Adipose tissue (tissue), 3 donors: ENCODE results near the gene CRB1. TPM values are rescaled to one million over a fixed set of nuclear protein-coding genes. Genes with fewer than 3 reads are reported as not detected.
"Not testable (repeated sequence)": the region's sequence is repeated elsewhere in the genome, so short reads cannot be mapped to it uniquely, and the experiment has no call there.

ENCODE experiments used
- H3K27ac ChIP-seq: one replicate; pipeline ENCODE4 v1.5.1; 2013; ENCODE audit warnings: low read depth, low read length
- WGBS, 3 donors: extraction: QIAGEN DNeasy Blood & Tissue Kit; methylation state at CpG; one replicate each; pipeline ENCODE4 v1.1.7; 2013; 5-methylcytosine and 5-hydroxymethylcytosine counted together
- polyA plus RNA-seq, 3 donors: library from polyadenylated mRNA; stranded (reverse); fragments of 200-250 nt; gene quantifications; one replicate each; pipeline ENCODE4 v1.2.3, GENCODE V29; 2013
- donor health status: healthy with polysubstance abuse.
- donor health status: Bipolar disorder and iron deficiency.
- donor health status: healthy.

CRB1 gene
- polyA plus RNA-seq, 3 donors = 0.01 to 0.16 TPM; not detected in 1

DNA sequence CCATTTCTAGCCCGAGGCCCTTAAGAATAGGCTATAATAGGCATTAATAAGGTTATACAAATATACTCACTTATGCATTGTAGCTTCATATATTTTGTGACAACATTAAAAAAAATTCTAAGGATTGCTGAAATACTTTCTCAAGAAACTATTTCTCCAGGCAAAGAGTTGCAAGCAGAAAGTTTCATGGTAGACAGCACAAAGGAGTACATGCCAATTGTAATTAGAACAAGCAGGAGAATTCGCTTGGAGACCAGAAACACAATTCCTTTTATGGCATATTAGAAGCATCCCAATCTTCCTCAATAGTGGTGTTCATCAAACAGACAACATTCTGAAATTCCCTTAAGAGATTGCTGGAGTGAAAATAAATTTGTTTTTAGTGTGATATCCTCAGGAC is 122.8 kb downstream of the CRB1 start:
- H3K27ac ChIP-seq = no peak overlapping the region
- WGBS, 3 donors = 40 to 78% (median 40%) methylated on average over 2 of the region's 2 CpGs

DNA sequence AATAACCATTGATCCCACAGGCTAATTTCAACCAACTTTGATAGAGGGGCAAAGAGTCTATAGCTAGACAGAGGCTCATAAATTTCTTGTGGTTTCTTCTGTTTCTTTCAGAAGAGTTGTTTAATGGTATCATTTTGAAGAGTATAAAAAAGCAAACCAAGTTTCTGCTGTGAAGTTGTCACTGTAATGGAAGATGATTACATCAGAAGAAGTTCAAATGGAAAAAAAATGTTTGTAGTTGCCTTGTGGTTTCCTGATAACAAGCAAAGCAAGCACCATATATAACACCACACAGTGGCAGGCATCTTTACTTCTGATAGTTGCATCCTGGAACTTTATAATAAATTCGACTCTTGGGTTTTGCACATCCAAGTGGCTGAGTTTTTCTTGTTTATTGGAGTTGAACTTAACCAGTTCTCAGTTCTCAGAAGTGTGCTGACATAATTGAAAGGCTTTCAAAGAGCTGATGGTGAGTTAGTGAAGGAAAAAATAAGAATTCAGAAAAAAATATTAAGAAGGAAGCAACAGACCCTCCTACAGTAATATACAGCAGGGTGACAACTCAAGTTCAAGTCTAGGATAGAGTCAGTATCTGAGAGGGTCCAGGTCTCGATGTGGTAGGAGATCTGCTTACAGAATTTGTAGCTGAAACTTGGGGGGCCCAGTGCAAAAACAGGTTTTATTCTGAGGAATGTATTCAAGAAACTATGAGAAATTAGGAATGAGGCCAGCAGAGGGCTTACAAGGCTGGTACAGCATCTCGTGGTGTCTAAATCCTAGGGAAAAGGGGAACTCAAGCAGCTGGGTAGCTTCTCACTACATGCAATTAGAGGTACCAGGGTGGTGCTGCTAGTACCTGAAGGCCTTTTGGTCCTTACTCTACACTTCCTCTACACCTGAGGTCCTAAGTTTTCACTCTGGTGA is 123.5 kb downstream of the CRB1 start:
- 63 to 74% (median 64%) methylated on average over 3 of the region's 3 CpGs for WGBS, 3 donors
- H3K27ac ChIP-seq = no peak overlapping the region

DNA sequence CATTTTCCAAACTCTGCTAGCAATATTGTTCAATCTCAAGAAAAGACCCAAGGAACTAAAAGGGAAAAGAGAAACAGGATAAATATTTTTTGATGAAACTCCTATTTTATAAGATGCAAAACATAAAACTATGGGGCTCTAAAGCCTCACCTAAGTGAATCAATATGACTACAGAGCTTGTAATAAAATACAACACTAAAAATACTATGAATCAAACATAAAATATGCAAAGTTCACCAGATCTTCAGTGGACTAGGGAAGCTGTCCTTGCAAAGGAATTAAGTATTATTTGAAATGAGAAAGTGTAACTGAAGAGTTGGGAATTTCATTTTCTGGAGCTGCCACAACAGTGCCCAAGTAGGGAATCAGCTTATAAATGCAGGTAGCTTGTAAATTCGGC is 124.5 kb downstream of the CRB1 start:
- WGBS, 3 donors = 74 to 80% (median 79%) methylated on average over 1 of the region's 1 CpG
- H3K27ac ChIP-seq = no peak overlapping the region

DNA sequence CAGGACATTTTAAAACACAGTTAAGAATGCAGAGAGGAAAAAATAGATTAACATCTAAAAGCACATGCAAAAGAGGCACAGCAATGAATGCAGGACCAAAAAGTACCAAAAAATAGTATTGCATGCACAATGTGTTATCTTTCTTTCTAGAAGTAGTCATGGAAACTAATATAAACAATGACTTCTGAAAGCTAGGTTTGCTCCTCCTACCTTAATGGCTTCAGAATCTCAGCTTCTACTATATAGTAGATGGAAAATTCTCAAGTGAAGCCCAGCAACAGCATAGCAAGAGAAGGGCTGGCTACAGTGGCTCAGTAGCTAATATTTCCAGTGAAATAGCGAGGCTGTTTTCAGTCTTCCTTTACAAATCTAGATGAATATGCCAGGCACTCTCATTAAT is 125.1 kb downstream of the CRB1 start:
- no peak overlapping the region for H3K27ac ChIP-seq
- 69 to 90% (median 88%) methylated on average over 1 of the region's 1 CpG for WGBS, 3 donors

DNA sequence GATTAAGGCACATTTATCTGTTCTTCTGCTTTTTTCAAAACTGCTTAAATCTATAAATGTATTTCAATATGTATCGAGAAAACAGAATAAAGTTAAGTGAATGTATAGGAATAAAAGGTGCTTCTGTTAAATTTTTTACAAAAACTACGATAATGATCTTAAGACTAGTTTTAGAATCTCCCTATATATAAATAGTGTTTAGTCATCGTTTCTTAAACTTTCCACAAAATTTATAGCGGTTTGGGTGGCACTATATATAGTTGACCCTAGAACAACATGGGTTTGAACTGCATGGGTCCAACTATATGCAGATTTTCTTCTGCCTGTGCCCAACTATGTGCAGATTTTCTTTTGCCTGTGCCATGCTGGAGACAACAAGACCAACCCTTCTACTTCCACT is 125.7 kb downstream of the CRB1 start:
- H3K27ac ChIP-seq = no peak overlapping the region
- WGBS, 3 donors = 90 to 94% (median 93%) methylated on average over 4 of the region's 4 CpGs

DNA sequence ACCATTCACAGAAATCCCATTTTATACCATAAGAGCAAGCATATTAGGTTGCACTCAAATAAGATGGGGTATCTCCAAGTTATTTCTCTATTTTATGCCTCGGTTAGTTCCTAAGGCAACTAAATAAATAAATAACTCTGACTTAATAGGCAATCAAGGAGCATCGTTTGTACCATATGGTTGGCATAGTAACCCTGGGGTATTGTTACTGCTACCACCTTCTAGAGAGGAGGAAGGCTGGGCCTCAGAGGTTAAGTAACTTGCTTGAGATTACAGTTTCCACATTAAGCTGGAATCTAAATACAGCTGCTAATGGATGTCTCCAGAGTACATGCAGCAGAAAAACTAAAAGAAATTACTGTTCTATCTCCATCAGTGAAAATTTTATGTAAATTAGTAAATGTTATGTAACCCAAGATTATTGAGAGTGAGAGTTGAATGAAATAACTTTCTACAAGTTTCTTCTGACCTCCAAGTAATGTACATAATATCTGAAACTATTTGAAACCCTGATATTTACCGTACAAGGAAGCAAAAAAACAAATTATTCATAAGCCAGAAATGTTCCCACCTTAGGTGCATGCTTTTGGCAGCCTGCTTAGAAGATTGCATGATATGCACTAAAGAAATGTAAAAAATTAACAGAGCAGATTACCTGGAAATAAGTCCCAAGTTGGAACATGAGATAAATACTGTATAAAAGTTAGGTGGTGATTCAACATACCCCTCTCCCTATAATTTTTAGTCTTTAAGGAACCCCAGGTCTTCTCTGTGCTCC is 127.0 kb downstream of the CRB1 start:
- WGBS, 3 donors = 58 to 74% (median 65%) methylated on average over 3 of the region's 3 CpGs
- no peak overlapping the region for H3K27ac ChIP-seq

DNA sequence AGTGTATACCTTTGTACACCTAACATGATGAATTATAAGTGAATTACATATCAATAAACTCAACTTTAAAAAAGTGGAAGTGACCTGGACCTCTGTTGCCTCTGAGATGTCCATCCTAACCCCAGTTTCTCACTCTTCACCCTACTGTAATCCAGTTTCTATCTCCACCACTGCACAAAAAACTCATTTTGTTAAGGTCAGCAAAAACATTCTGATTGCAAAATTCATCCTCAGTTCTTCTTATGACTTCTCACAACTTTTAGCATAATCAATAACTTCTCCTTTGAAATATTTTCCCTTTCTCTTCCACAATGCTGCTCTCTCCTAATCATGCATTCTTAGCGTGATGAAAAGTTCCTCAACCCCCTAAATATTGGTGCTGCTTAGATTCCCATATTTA is 129.8 kb downstream of the CRB1 start:
- WGBS, 3 donors = 73 to 93% (median 83%) methylated on average over 1 of the region's 1 CpG
- no peak overlapping the region for H3K27ac ChIP-seq

DNA sequence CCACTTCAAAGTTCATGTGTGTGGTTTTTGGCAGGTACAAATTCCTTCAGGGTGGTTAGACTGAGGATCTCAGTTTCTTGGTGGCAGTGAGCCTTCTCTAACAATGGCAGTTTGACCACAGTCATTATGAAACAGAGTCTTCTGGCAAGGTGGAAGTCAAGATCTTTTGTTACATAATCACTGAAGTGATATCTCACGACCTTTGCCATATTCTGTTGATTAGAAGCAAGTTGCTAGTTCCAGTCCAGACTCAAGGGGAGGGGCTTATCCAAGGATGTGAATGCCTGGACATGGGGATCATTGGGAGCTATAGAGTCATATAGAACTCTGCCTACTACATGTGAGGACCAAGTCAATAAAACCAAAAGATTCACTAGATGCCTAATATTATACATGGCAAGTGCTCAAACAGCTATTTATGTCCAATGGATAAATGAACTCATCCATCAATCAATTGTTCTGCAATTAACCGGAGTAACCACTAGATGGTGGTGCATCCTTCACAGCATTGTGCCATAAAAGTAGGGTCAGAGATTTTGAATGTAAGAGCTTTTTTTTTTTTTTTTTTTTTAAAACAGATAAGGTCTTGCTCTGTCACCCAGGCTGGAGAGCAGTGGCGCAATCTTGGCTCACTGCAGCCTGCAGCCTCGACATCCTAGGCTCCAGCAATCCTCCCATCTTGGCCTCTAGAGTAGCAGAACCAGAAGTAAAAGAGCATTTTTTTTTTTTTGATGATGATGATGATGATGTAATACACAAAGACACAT is 131.9 kb downstream of the CRB1 start:
- WGBS, 3 donors = 12 to 24% (median 14%) methylated on average over 4 of the region's 4 CpGs
- no peak overlapping the region for H3K27ac ChIP-seq

DNA sequence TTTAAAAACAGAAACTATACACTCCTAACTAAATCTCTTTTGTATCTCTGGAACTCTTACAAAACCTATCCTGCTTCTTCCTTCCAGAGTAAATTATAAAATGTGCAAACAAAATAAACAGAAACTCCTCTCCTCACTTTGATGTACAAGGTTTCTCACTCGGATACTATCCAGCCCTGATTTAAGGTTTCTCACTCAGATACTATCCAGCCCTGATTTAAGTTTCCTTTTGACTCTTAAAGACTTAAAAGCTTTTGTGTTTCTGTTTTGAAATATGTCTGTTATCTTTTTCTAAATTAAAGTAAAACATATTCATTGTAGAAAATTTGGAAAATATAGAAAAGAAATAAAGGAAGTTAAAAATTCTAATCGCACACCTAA is 132.5 kb downstream of the CRB1 start:
- 70 to 75% (median 71%) methylated on average over 2 of the region's 2 CpGs for WGBS, 3 donors
- no peak overlapping the region for H3K27ac ChIP-seq

DNA sequence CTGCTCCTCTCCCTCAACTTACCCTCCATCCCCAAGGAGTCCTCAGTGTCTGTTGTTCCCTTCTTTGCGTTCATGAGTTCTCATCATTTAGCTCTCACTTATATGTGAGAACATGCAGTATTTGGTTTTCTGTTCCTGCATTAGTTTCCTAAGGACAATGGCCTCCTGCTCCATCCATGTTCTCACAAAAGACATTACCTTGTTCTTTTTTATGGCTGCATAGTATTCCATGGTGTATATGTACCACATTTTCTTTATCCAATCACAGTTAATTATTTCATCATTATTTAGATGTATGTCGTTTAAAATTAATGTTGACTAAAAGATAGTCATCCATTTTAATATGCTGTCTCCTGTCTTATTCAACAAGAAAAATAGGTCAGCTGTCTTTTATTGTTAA is 134.1 kb downstream of the CRB1 start:
- WGBS, 3 donors = 90 to 99% (median 94%) methylated on average over 2 of the region's 2 CpGs
- no peak overlapping the region for H3K27ac ChIP-seq

DNA sequence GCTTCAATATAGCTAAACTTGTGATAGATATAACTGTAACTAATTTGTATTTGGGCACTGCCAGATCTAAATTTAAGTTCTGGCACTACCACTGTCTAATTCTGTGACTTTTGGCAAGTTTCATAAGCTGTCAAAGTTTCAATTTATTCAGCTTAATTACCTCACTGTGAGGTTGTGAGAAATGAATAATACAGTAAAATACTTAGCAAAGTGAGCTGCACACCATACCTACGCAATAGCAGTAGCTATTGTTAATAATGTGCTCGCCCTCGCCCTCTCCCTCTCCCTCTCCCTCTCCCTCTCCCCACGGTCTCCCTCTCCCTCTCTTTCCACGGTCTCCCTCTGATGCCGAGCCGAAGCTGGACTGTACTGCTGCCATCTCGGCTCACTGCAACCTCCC is 136.7 kb downstream of the CRB1 start:
- WGBS, 3 donors = 89 to 94% (median 94%) methylated on average over 4 to 5 of the region's 8 CpGs
- not testable (repeated sequence) for H3K27ac ChIP-seq

DNA sequence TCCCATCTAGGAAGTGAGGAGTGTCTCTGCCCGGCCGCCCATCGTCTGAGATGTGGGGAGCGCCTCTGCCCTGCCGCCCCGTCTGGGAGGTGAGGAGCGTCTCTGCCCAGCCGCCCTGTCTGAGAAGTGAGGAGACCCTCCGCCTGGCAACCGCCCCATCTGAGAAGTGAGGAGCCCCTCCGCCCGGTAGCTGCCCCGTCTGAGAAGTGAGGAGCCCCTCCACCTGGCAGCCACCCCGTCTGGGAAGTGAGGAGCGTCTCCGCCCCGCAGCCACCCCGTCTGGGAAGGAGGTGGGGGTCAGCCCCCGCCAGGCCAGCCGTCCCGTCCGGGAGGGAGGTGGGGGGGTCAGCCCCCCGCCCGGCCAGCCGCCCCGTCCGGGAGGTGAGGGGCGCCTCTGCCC is 137.6 kb downstream of the CRB1 start:
- WGBS, 3 donors = 85 to 96% (median 95%) methylated on average over 17 to 27 of the region's 28 CpGs

DNA sequence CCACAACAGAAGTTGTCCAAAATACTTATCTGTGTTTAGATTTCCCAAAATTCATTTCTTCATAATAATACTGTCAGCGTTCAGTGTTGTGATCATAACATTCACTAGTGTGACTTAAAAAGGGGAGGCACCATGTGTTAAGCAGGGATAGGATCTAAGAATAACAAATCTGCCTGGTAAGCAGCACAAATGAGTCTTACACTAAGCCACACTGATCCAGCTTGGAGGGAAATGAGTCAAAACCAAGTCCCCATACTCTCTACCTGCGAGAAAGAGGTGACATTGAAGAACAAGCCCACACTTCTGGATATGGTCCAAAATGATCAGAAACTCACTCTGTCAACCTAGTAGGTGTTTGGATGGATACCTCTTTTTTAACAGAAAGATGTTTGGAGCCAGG is 145.5 kb downstream of the CRB1 start:
- H3K27ac ChIP-seq = no peak overlapping the region
- 69 to 81% (median 78%) methylated on average over 2 of the region's 2 CpGs for WGBS, 3 donors

More for the DNA sequence above, 137.6 kb downstream of the CRB1 start:
- H3K27ac ChIP-seq = not testable (repeated sequence)

DNA sequence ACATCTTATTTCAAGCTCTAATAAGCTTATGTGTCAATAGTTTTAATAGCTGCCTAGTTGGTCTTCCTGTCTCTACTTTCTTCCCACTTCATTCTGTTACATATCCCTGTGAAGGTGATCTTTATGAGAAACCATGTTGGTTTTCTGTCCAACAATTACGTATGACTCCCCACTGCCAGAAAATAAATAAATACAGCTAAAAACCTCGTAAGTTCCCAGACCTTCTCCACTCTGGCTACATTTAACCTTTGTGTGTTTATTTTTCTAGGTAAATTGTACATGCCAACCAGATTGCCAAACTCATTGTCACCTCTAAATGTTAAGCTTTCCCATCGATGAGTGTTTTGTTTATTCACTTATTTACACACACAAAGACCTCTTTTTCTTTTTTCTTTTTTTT is 147.2 kb downstream of the CRB1 start:
- 64 to 72% (median 71%) methylated on average over 3 of the region's 3 CpGs for whole genome bisulfite sequencing, 3 donors
- no peak overlapping the region for H3K27ac ChIP-seq

DNA sequence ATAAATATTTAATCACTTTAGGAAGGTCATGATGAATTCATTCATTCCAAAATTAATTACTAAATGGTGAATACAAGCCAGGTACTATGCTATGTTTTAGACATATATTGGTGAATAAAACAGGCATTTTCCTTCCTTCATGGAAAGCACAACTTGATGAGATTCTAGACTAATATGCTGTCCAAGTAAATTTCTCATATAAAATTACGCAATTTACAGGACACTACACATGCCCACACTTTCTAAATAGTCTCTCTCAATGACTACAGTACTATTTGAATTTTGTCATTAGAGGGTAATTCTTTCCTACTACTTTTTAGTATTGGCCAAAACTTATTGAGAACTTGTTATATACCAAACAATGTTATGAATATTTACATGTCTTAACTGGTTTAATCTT is 150.6 kb downstream of the CRB1 start:
- 87 to 97% (median 89%) methylated on average over 1 of the region's 1 CpG for WGBS, 3 donors

DNA sequence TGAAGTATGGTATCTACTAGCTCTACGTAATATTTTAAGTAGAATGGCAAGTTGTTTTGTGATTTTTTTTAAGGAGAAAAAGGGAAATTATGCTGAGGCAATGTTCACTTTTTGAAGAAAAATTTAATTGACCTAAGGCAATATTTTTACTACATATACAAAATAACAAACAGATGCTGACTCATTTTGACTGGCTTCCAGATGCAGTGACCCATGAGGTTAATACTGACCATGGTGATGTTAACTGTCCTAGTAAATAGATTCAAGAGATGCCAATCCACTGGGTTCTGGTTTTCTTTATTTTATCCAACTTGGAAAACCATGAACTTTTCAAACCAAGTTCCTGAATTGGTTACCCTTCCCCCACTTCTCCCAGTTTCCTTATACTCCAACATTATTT is 154.9 kb downstream of the CRB1 start:
- WGBS, 3 donors = 82 to 95% (median 86%) methylated on average over 1 of the region's 1 CpG
- no peak overlapping the region for H3K27ac ChIP-seq

More for the DNA sequence above, 150.6 kb downstream of the CRB1 start:
- H3K27ac ChIP-seq = no peak overlapping the region

DNA sequence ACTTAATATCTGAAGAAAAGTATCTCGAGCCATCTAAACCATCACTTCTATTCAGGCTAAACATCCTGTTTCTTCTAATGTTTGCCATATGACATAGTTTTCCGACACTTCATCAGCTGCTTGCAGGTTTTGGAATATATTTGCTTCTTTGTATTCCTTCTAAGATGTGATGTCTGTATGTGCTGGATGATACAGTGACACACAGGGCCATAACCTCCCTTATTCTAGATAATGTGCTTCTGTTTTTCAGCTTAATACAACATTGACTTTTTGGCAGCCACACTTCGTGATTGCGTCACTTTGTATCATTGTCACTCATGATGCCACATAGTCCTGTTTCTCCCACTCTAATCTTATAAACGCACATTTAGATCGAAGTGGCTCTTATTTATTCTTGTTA is 156.3 kb downstream of the CRB1 start:
- WGBS, 3 donors = 83 to 89% (median 89%) methylated on average over 6 of the region's 6 CpGs
- H3K27ac ChIP-seq = no peak overlapping the region

DNA sequence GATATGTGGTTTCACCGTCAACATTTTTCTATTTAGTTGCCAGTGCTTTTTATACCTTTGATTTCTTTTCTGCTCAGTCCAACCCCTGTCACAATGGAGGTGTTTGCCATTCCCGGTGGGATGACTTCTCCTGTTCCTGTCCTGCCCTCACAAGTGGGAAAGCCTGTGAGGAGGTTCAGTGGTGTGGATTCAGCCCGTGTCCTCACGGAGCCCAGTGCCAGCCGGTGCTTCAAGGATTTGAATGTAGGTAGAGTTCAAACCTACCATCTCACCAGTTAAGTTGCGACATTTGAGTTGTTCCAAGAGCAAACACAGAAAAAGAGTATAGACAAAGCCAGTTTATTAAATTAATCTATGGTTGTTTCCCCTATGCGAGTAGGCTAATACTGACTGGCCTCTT is 161.3 kb downstream of the CRB1 start:
- 85 to 90% (median 87%) methylated on average over 7 of the region's 7 CpGs for WGBS, 3 donors

DNA sequence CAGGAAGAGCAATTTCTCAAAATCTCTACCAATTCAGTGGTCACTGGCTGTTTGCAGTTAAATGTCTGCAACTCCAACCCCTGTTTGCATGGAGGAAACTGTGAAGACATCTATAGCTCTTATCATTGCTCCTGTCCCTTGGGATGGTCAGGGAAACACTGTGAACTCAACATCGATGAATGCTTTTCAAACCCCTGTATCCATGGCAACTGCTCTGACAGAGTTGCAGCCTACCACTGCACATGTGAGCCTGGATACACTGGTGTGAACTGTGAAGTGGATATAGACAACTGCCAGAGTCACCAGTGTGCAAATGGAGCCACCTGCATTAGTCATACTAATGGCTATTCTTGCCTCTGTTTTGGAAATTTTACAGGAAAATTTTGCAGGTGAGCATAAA is 167.2 kb downstream of the CRB1 start:
- no peak overlapping the region for H3K27ac ChIP-seq
- 38 to 47% (median 44%) methylated on average over 1 of the region's 1 CpG for WGBS, 3 donors

More for the DNA sequence above, 161.3 kb downstream of the CRB1 start:
- no peak overlapping the region for H3K27ac ChIP-seq
